HG02884 (cell line): Measurements from ENCODE around the gene LSM8.
"Not testable (repeated sequence)": the region's sequence is repeated elsewhere in the genome, so short reads cannot be mapped to it uniquely, and the experiment has no call there.

ENCODE experiments used
- ATAC-seq: cut with Tn5 transposase; IDR thresholded peaks from one replicate; pipeline ENCODE4 v1.9.1; 2021; ENCODE audit warnings: mild to moderate bottlenecking, moderate library complexity; ENCODE audit not compliant: unreplicated experiment

The LSM8 gene

GRCh38 chr7:118202061-118202460, 18.1 kb downstream of the LSM8 start:
- ATAC-seq: no peak

GRCh38 chr7:118214051-118214832, 30.3 kb downstream of the LSM8 start:
- peak; percentile 95 for ATAC-seq

GRCh38 chr7:118214833-118215182, 30.8 kb downstream of the LSM8 start:
- peak; percentile 12 for ATAC-seq

- no peak for ATAC-seq
These were observed 33.3 kb downstream of the LSM8 start for GRCh38 chr7:118217210-118217619.

GRCh38 chr7:118218413-118219156, 34.6 kb downstream of the LSM8 start:
- ATAC-seq: no peak

GRCh38 chr7:118219157-118219512, 35.2 kb downstream of the LSM8 start:
- no peak for ATAC-seq

GRCh38 chr7:118220583-118220982, 36.6 kb downstream of the LSM8 start:
- no peak for ATAC-seq

GRCh38 chr7:118222591-118222990, 38.6 kb downstream of the LSM8 start:
- no peak for ATAC-seq

GRCh38 chr7:118224521-118224920, 40.6 kb downstream of the LSM8 start, which contains the start of gene ANKRD7:
Gene ANKRD7 (plus strand): TSS chr7:118224704. CDS start chr7:118224831, 127 bp downstream.
- ATAC-seq: no peak

- ATAC-seq: no peak
These were observed 48.9 kb downstream of the LSM8 start for GRCh38 chr7:118232837-118233236.

GRCh38 chr7:118233799-118234198, 49.8 kb downstream of the LSM8 start:
- no peak for ATAC-seq

GRCh38 chr7:118239014-118239413, 55.0 kb downstream of the LSM8 start:
- ATAC-seq: no peak

GRCh38 chr7:118240320-118240719, 56.4 kb downstream of the LSM8 start:
- ATAC-seq: not testable (repeated sequence)
